WTC11 (cell line): ENCODE results near the gene MRAS.

ENCODE experiments used
- NFYB ChIP-seq: sonication (generic); formaldehyde crosslinking; conservative IDR thresholded peaks from 2 replicates; pipeline ENCODE4 v1.8.0; 2022; ENCODE audit warnings: low read depth, missing genetic modification reagents
- NR2C2 ChIP-seq: sonication (generic); formaldehyde crosslinking; IDR thresholded peaks from 2 replicates; pipeline ENCODE4 v1.8.0; 2022; ENCODE audit warnings: mild to moderate bottlenecking, missing genetic modification reagents
- PRRX2 ChIP-seq: fragments of 250-450 bp; sonication (Bioruptor Pico); IDR thresholded peaks from 2 replicates; pipeline ENCODE4 v1.8.0; 2021; ENCODE audit warnings: mild to moderate bottlenecking
- ZNF416 ChIP-seq: fragments of 250-450 bp; sonication (Bioruptor Pico); IDR thresholded peaks from 2 replicates; pipeline ENCODE4 v1.9.0; 2021; ENCODE audit warnings: mild to moderate bottlenecking, inconsistent platforms
- TF ChIP-seq, protein P1 (sequence below): sonication (generic); formaldehyde crosslinking; IDR thresholded peaks from 2 replicates; pipeline ENCODE4 v1.8.1; 2022; ENCODE audit warnings: mild to moderate bottlenecking, moderate library complexity, missing genetic modification reagents
- TF ChIP-seq, protein P2 (sequence below): sonication (generic); formaldehyde crosslinking; IDR thresholded peaks from 2 replicates; pipeline ENCODE4 v1.8.0; 2023; ENCODE audit warnings: missing genetic modification reagents, mild to moderate bottlenecking, borderline replicate concordance
- TF ChIP-seq, protein P3 (sequence below): fragments of 200-600 bp; IDR thresholded peaks from 2 replicates; pipeline ENCODE4 v1.8.0; 2022; ENCODE audit warnings: antibody characterized with exemption
- TF ChIP-seq, protein P4 (sequence below): sonication (generic); formaldehyde crosslinking; IDR thresholded peaks from 2 replicates; pipeline ENCODE4 v1.8.0; 2023; ENCODE audit warnings: missing genetic modification reagents
- TF ChIP-seq, protein P5 (sequence below): sonication (generic); formaldehyde crosslinking; IDR thresholded peaks from 2 replicates; pipeline ENCODE4 v1.8.0; 2022; ENCODE audit warnings: mild to moderate bottlenecking, missing genetic modification reagents
- TF ChIP-seq, protein P6 (sequence below): sonication (generic); formaldehyde crosslinking; IDR thresholded peaks from 2 replicates; pipeline ENCODE4 v1.8.1; 2023; ENCODE audit warnings: mild to moderate bottlenecking, missing genetic modification reagents

DNA sequence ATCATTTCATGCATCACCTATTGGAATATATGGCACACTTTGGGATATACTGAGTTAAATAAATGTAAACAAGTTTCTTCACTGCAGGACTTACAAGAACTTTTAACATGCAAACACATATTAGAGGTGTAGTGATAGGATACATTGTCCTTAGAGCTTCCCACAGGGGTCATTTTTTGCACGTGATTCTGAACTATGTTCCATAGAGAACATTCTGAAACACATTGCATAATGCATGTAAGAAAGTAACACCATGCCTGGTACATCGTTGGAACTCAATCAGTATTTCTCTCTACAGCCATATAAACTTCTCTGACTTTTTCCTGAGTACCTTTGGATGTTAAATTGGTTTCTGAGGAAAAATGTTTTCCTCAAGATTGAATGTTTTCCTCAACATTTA is 28.3 kb downstream of the MRAS start:
- no peak for TF ChIP-seq NR2C2 (CRISPR knock-in tag)
- TF ChIP-seq, protein P1, sequence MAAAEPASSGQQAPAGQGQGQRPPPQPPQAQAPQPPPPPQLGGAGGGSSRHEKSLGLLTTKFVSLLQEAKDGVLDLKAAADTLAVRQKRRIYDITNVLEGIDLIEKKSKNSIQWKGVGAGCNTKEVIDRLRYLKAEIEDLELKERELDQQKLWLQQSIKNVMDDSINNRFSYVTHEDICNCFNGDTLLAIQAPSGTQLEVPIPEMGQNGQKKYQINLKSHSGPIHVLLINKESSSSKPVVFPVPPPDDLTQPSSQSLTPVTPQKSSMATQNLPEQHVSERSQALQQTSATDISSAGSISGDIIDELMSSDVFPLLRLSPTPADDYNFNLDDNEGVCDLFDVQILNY, result no peak
- TF ChIP-seq, protein P2, sequence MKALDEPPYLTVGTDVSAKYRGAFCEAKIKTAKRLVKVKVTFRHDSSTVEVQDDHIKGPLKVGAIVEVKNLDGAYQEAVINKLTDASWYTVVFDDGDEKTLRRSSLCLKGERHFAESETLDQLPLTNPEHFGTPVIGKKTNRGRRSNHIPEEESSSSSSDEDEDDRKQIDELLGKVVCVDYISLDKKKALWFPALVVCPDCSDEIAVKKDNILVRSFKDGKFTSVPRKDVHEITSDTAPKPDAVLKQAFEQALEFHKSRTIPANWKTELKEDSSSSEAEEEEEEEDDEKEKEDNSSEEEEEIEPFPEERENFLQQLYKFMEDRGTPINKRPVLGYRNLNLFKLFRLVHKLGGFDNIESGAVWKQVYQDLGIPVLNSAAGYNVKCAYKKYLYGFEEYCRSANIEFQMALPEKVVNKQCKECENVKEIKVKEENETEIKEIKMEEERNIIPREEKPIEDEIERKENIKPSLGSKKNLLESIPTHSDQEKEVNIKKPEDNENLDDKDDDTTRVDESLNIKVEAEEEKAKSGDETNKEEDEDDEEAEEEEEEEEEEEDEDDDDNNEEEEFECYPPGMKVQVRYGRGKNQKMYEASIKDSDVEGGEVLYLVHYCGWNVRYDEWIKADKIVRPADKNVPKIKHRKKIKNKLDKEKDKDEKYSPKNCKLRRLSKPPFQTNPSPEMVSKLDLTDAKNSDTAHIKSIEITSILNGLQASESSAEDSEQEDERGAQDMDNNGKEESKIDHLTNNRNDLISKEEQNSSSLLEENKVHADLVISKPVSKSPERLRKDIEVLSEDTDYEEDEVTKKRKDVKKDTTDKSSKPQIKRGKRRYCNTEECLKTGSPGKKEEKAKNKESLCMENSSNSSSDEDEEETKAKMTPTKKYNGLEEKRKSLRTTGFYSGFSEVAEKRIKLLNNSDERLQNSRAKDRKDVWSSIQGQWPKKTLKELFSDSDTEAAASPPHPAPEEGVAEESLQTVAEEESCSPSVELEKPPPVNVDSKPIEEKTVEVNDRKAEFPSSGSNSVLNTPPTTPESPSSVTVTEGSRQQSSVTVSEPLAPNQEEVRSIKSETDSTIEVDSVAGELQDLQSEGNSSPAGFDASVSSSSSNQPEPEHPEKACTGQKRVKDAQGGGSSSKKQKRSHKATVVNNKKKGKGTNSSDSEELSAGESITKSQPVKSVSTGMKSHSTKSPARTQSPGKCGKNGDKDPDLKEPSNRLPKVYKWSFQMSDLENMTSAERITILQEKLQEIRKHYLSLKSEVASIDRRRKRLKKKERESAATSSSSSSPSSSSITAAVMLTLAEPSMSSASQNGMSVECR (CRISPR knock-in tag), result no peak
- TF ChIP-seq, protein P3, sequence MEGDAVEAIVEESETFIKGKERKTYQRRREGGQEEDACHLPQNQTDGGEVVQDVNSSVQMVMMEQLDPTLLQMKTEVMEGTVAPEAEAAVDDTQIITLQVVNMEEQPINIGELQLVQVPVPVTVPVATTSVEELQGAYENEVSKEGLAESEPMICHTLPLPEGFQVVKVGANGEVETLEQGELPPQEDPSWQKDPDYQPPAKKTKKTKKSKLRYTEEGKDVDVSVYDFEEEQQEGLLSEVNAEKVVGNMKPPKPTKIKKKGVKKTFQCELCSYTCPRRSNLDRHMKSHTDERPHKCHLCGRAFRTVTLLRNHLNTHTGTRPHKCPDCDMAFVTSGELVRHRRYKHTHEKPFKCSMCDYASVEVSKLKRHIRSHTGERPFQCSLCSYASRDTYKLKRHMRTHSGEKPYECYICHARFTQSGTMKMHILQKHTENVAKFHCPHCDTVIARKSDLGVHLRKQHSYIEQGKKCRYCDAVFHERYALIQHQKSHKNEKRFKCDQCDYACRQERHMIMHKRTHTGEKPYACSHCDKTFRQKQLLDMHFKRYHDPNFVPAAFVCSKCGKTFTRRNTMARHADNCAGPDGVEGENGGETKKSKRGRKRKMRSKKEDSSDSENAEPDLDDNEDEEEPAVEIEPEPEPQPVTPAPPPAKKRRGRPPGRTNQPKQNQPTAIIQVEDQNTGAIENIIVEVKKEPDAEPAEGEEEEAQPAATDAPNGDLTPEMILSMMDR, result no peak
- TF ChIP-seq NFYB (CRISPR knock-in tag), result no peak
- TF ChIP-seq PRRX2 (CRISPR knock-in tag), result no peak
- TF ChIP-seq, protein P4, sequence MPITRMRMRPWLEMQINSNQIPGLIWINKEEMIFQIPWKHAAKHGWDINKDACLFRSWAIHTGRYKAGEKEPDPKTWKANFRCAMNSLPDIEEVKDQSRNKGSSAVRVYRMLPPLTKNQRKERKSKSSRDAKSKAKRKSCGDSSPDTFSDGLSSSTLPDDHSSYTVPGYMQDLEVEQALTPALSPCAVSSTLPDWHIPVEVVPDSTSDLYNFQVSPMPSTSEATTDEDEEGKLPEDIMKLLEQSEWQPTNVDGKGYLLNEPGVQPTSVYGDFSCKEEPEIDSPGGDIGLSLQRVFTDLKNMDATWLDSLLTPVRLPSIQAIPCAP (CRISPR knock-in tag), result no peak
- no peak for TF ChIP-seq ZNF416 (CRISPR knock-in tag)
- TF ChIP-seq, protein P5, sequence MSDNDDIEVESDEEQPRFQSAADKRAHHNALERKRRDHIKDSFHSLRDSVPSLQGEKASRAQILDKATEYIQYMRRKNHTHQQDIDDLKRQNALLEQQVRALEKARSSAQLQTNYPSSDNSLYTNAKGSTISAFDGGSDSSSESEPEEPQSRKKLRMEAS, result no peak
- TF ChIP-seq, protein P6, sequence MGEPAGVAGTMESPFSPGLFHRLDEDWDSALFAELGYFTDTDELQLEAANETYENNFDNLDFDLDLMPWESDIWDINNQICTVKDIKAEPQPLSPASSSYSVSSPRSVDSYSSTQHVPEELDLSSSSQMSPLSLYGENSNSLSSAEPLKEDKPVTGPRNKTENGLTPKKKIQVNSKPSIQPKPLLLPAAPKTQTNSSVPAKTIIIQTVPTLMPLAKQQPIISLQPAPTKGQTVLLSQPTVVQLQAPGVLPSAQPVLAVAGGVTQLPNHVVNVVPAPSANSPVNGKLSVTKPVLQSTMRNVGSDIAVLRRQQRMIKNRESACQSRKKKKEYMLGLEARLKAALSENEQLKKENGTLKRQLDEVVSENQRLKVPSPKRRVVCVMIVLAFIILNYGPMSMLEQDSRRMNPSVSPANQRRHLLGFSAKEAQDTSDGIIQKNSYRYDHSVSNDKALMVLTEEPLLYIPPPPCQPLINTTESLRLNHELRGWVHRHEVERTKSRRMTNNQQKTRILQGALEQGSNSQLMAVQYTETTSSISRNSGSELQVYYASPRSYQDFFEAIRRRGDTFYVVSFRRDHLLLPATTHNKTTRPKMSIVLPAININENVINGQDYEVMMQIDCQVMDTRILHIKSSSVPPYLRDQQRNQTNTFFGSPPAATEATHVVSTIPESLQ (CRISPR knock-in tag), result no peak
